A673 (cell line): ENCODE results near the gene RIPK1. TPM values are rescaled to one million over a fixed set of nuclear protein-coding genes. Genes with fewer than 3 reads are reported as not detected.
A peak's percentile ranks its signal among the peaks of the same experiment; 100 is the strongest.

Experiments used
- BruUV-seq: library from RNA; stranded (reverse); fragments of 400-500 nt; replicated peaks from 2 replicates; lab custom pipeline; 2021; lab: Mats Ljungman, UMichigan
- CTCF ChIA-PET: fragments of 300-600 bp; sonication (Branson Sonifier 250); formaldehyde crosslinking; loops from one replicate; lab custom pipeline; 2022; ENCODE audit warnings: antibody characterized with exemption; lab: Charles Lee
- POLR2A ChIA-PET: fragments of 300-600 bp; sonication (Branson Sonifier 250); formaldehyde crosslinking; loops from one replicate; lab custom pipeline; 2022; ENCODE audit warnings: antibody characterized with exemption; ENCODE audit not compliant: low non-redundant PET; lab: Charles Lee
- DNase-seq: peaks from one replicate; pipeline ENCODE4 v3.0.0-alpha.2; 2015; ENCODE audit warnings: low spot score
- H3K27ac ChIP-seq: fragments of 200-600 bp; sonication (generic); 2 replicates; pipeline ENCODE4 v1.5.1; 2016; ENCODE audit warnings: mixed run types, low read depth, mild to moderate bottlenecking, mixed read lengths, antibody characterized with exemption, low read length; ENCODE audit not compliant: poor library complexity, severe bottlenecking
- H3K27me3 ChIP-seq: fragments of 200-600 bp; sonication (generic); replicated peaks from 2 replicates; pipeline ENCODE4 v1.6.1; 2017; ENCODE audit warnings: mixed run types, low read depth, mild to moderate bottlenecking, mixed read lengths, antibody characterized with exemption, low read length; ENCODE audit not compliant: insufficient read depth, poor library complexity
- H3K36me3 ChIP-seq: fragments of 200-600 bp; sonication (generic); 2 replicates; pipeline ENCODE4 v1.6.1; 2016; ENCODE audit warnings: mixed run types, mild to moderate bottlenecking, mixed read lengths, antibody characterized with exemption, low read length; ENCODE audit not compliant: insufficient read depth, poor library complexity, severe bottlenecking
- H3K4me1 ChIP-seq: fragments of 200-600 bp; sonication (generic); 2 replicates; pipeline ENCODE4 v1.6.1; 2017; ENCODE audit warnings: mixed run types, mild to moderate bottlenecking, mixed read lengths, antibody characterized with exemption, low read length; ENCODE audit not compliant: insufficient read depth, poor library complexity, severe bottlenecking
- H3K4me3 ChIP-seq: fragments of 200-600 bp; sonication (generic); 2 replicates; pipeline ENCODE4 v1.5.1; 2016; ENCODE audit warnings: low read depth, mixed run types, mild to moderate bottlenecking, mixed read lengths, low read length; ENCODE audit not compliant: poor library complexity, severe bottlenecking
- H3K9me3 ChIP-seq: fragments of 200-600 bp; sonication (generic); 2 replicates; pipeline ENCODE4 v1.6.1; 2016; ENCODE audit warnings: mixed run types, low read depth, mild to moderate bottlenecking, mixed read lengths, antibody characterized with exemption, low read length; ENCODE audit not compliant: poor library complexity, severe bottlenecking
- CTCF ChIP-seq: fragments of 300-800, 200-600 bp; sonication (generic); conservative IDR thresholded peaks from 2 replicates; pipeline ENCODE4 v1.5.1; 2017; ENCODE audit warnings: low read depth, mild to moderate bottlenecking, antibody characterized with exemption, low read length, moderate library complexity, mixed read lengths
- EZH2 ChIP-seq: fragments of 200-600 bp; sonication (generic); IDR thresholded peaks from 2 replicates; pipeline ENCODE4 v1.6.1; 2017; ENCODE audit warnings: borderline replicate concordance, low read depth, mild to moderate bottlenecking, mixed read lengths, antibody characterized with exemption, low read length; ENCODE audit not compliant: poor library complexity, severe bottlenecking
- intact Hi-C: fragments of 100-400 bp; cut with micrococcal nuclease; formaldehyde crosslinking; loops from one replicate; pipeline ENCODE4 v1.10.0; 2022; ENCODE audit not compliant: unreplicated experiment
- total RNA-seq: library from RNA; stranded (reverse); gene quantifications from 2 replicates; pipeline ENCODE4 v1.2.3, GENCODE V29; 2021

RIPK1 gene
- total RNA-seq, 1 experiment from 2014 or later, result 15.0 TPM

GRCh38 chr6:3036861-3037637, 31.2 kb upstream of the RIPK1 start:
- no peak overlapping the region for H3K4me3 ChIP-seq
- H3K27me3 ChIP-seq, result no peaks in the 10 kb centered on the region
- TF ChIP-seq CTCF, result no peak
- TF ChIP-seq EZH2, result no peak
- ChIA-PET CTCF (no interaction called here), POLR2A (no interaction called here)
- DNase-seq, result no peak
- BruUV-seq, result no TSS peak
- H3K36me3 ChIP-seq, result no peaks in the 10 kb centered on the region
- no peak overlapping the region for H3K27ac ChIP-seq
- H3K9me3 ChIP-seq, result no peaks in the 10 kb centered on the region
- intact Hi-C loops, result no loop called here
- H3K4me1 ChIP-seq, result peaks cover 5% of the 10 kb centered on the region

DNA sequence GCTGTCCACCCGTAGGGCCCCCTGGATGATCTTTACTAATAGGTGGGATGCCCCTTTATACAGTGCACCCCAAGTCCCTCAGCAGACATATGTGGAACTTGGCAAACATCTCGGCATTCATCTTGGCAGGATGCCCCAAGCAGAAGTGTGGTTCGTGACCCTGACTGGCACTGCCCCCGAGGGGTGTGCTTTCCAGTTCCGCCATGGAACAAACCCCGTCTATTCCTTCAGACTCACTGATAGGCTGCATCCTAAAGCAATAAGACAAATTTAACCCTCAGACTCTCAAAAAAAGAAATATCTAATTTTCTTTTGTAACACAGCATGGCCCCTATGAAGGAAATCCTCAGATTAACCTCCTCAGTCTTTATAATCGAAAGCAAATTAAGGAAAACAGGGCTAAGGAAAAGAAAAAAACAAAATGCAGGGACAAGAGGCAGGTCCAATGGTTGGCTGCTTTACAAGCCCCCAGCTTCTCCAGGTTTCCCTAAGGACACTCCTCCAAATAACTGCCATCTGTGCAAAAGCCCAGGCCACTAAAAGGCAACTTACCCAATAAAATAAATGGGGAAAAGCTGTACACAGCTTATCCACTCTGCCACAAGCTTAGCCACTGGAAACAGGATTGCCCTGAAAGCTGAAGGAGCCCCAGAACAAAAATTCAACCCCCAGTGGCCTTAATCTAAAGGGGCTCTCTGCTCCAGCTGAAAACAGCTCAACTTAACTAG, 30.5 kb upstream of the RIPK1 start:
- H3K4me1 ChIP-seq, result peaks cover 5% of the 10 kb centered on the region
- BruUV-seq, result no TSS peak

DNA sequence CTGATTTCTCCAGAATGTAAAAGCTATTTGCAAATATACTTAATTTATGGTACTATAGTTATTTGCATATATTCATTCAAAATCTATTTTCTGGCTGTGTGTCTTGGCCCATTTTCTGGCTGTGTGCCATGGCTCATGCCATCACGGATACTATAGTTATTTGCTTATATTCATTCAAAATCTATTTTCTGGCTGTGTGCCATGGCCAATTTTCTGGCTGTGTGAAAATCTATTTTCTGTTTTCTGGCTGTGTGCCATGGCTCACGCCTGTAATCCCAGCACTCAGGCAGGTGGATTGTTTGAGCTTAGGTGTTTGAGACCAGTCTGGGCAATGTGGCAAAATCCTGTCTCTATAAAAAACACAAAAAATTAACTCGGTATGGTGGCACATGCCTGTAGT, 28.9 kb upstream of the RIPK1 start:
- DNase-seq, result peak; percentile 50
- H3K27me3 ChIP-seq, result no peaks in the 10 kb centered on the region
- H3K4me3 ChIP-seq, result no peak overlapping the region
- CTCF ChIA-PET, result no interaction called here
- peaks cover 5% of the 10 kb centered on the region for H3K4me1 ChIP-seq
- H3K27ac ChIP-seq, result no peak overlapping the region
- no peaks in the 10 kb centered on the region for H3K9me3 ChIP-seq
- intact Hi-C loops, result no loop called here
- H3K36me3 ChIP-seq, result no peaks in the 10 kb centered on the region
- TF ChIP-seq CTCF (no peak), EZH2 (no peak)
- POLR2A ChIA-PET, result no interaction called here
- no TSS peak for BruUV-seq

More for the DNA sequence above, 30.5 kb upstream of the RIPK1 start:
- DNase-seq, result no peak
- ChIA-PET CTCF (no interaction called here), POLR2A (no interaction called here)
- no peak overlapping the region for H3K27ac ChIP-seq
- no peaks in the 10 kb centered on the region for H3K27me3 ChIP-seq
- intact Hi-C loops, result no loop called here
- H3K36me3 ChIP-seq, result no peaks in the 10 kb centered on the region
- no peak for TF ChIP-seq CTCF
- TF ChIP-seq EZH2, result no peak
- H3K4me3 ChIP-seq, result no peak overlapping the region
- H3K9me3 ChIP-seq, result no peaks in the 10 kb centered on the region
